Trophoblast cell (in vitro differentiated cells and primary cell): ENCODE results near the gene CHMP4A.
"Not testable (repeated sequence)": the region's sequence is repeated elsewhere in the genome, so short reads cannot be mapped to it uniquely, and the experiment has no call there.

Experiments
- DNase-seq, 2 donors: peaks; one replicate each; pipeline ENCODE4 v3.0.0-alpha.2; 2016
- H2AFZ ChIP-seq: 2 replicates; pipeline ENCODE4 v1.6.1; 2013; ENCODE audit warnings: low read length, moderate library complexity, mild to moderate bottlenecking; ENCODE audit not compliant: insufficient read depth, poor library complexity
- H2AK5ac ChIP-seq: 2 replicates; pipeline ENCODE4 v1.6.1; 2013; ENCODE audit warnings: mild to moderate bottlenecking, low read length
- H2BK120ac ChIP-seq: 2 replicates; pipeline ENCODE4 v1.6.1; 2013; ENCODE audit warnings: low read length, mild to moderate bottlenecking, moderate library complexity; ENCODE audit not compliant: insufficient read depth, poor library complexity
- H2BK12ac ChIP-seq: 2 replicates; pipeline ENCODE4 v1.6.1; 2013; ENCODE audit warnings: mild to moderate bottlenecking, low read length, moderate library complexity
- H2BK5ac ChIP-seq: 2 replicates; pipeline ENCODE4 v1.6.1; 2013; ENCODE audit warnings: low read length, low read depth, moderate library complexity, mild to moderate bottlenecking; ENCODE audit not compliant: poor library complexity
- H3K14ac ChIP-seq: 2 replicates; pipeline ENCODE4 v1.6.1; 2013; ENCODE audit warnings: mild to moderate bottlenecking, low read length
- H3K18ac ChIP-seq: 2 replicates; pipeline ENCODE4 v1.6.1; 2013; ENCODE audit warnings: mild to moderate bottlenecking, low read length
- H3K23ac ChIP-seq: 2 replicates; pipeline ENCODE4 v1.6.1; 2013; ENCODE audit warnings: low read length
- H3K27ac ChIP-seq: 2 replicates; pipeline ENCODE4 v1.5.1; 2013; ENCODE audit warnings: low read depth, mild to moderate bottlenecking, inconsistent platforms, low read length, moderate library complexity
- H3K27me3 ChIP-seq: 2 replicates; pipeline ENCODE4 v1.6.1; 2013; ENCODE audit warnings: inconsistent platforms, mild to moderate bottlenecking, low read length, moderate library complexity; ENCODE audit not compliant: insufficient read depth
- H3K36me3 ChIP-seq, 2 experiments: 1 replicate in 1 of 2; 2 replicates in 1 of 2; pipeline ENCODE4 v1.6.1; 2013; ENCODE audit warnings: low read length in 2 of 2, mild to moderate bottlenecking in 2 of 2, moderate library complexity in 1 of 2; ENCODE audit not compliant: insufficient read depth in 2 of 2, control insufficient read depth in 1 of 2
- H3K4ac ChIP-seq: 2 replicates; pipeline ENCODE4 v1.6.1; 2013; ENCODE audit warnings: low read depth, mild to moderate bottlenecking, low read length, moderate library complexity
- H3K4me1 ChIP-seq, 2 experiments: 1 replicate in 1 of 2; 2 replicates in 1 of 2; pipeline ENCODE4 v1.6.1; 2013; ENCODE audit warnings: low read length in 2 of 2, mild to moderate bottlenecking in 2 of 2, moderate library complexity in 1 of 2; ENCODE audit not compliant: insufficient read depth in 2 of 2, control insufficient read depth in 1 of 2
- H3K4me2 ChIP-seq: 2 replicates; pipeline ENCODE4 v1.6.1; 2013; ENCODE audit warnings: inconsistent platforms, mild to moderate bottlenecking, low read length, moderate library complexity
- H3K4me3 ChIP-seq: 2 replicates; pipeline ENCODE4 v1.5.1; 2013; ENCODE audit warnings: mild to moderate bottlenecking, low read depth, low read length, inconsistent platforms
- H3K79me1 ChIP-seq: one replicate; pipeline ENCODE4 v1.6.1; 2013; ENCODE audit warnings: low read length
- H3K79me2 ChIP-seq: 2 replicates; pipeline ENCODE4 v1.6.1; 2013; ENCODE audit warnings: low read length, mild to moderate bottlenecking; ENCODE audit not compliant: control insufficient read depth, insufficient read depth, poor library complexity
- H3K9ac ChIP-seq: 2 replicates; pipeline ENCODE4 v1.6.1; 2013; ENCODE audit warnings: mild to moderate bottlenecking, low read length
- H3K9me3 ChIP-seq: 2 replicates; pipeline ENCODE4 v1.6.1; 2013; ENCODE audit warnings: low read depth, mild to moderate bottlenecking, control low read depth, inconsistent platforms, low read length; ENCODE audit not compliant: insufficient read depth
- H4K12ac ChIP-seq: 2 replicates; pipeline ENCODE4 v1.6.1; 2013; ENCODE audit warnings: low read depth, mild to moderate bottlenecking, low read length, moderate library complexity
- H4K8ac ChIP-seq: 2 replicates; pipeline ENCODE4 v1.6.1; 2013; ENCODE audit warnings: low read depth, mild to moderate bottlenecking, low read length, moderate library complexity
- H4K91ac ChIP-seq: one replicate; pipeline ENCODE4 v1.6.1; 2013; ENCODE audit warnings: low read depth, mild to moderate bottlenecking, low read length, moderate library complexity
- WGBS: extraction: QIAGEN DNeasy Blood & Tissue Kit; methylation state at CpG from one replicate; pipeline ENCODE4 v1.1.7; 2013; ENCODE audit warnings: missing lambda C conversion rate; ENCODE audit not compliant: insufficient read length, insufficient coverage; ENCODE audit errors: extremely low coverage; 5-methylcytosine and 5-hydroxymethylcytosine counted together

The CHMP4A gene

DNA sequence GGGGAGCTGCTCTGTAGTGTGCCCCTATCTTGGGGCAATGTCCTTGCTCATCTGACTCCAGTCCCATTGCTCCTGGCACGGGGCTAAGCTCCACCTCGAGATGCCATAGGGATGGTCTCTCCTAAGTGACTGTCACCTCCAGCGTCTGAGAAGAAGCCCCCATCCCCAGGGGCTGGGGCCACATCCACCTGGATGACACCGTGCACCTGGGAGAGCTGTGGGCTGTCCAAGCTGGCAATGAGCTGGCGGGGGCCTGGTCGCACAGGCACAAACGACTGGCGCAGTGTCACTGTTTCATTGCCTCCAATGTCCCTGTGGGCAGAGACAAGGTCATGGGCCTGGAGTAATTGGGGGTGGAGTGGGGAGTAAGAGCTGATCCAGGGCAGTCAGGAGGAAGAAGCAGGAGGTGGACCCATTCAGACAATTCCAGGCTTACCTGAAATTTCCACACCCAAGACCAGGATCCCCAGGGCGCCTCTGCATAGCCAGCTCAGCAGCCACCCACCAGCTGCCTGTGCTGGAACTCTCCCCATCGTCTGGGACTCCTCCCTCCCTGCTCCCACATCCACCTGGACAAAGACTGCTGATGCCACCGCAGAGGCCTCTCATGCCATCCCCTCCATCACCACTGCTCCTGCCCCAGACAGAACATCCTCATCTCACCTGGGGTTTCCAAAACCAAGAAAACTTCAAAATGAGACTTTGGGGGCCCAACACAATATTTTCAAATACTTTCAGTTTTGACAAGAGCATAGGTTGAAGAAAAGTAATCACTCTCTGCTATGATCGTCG, 36.1 kb upstream of the CHMP4A start:
- Histone ChIP-seq H4K12ac (no peak overlapping the region), H3K4me3 (no peak overlapping the region), H3K79me1 (peaks cover 3% of the 10 kb centered on the region), H4K91ac (no peak overlapping the region), H3K4me2 (no peak overlapping the region), H3K4ac (no peak overlapping the region), H3K23ac (no peak overlapping the region), H4K8ac (no peak overlapping the region), H2BK5ac (no peak overlapping the region), H3K18ac (no peak overlapping the region), H3K14ac (no peak overlapping the region), H3K4me1 (peaks cover 3 to 4% of the 10 kb centered on the region in 2 experiments), H2AFZ (no peak overlapping the region), H3K36me3 (peaks cover 33 to 40% of the 10 kb centered on the region in 2 experiments), H3K27ac (no peak overlapping the region), H2BK120ac (no peak overlapping the region), H3K27me3 (no peaks in the 10 kb centered on the region), H3K9me3 (no peaks in the 10 kb centered on the region), H3K79me2 (no peaks in the 10 kb centered on the region), H2BK12ac (no peak overlapping the region), H3K9ac (no peak overlapping the region), H2AK5ac (no peak overlapping the region)
- no CpG with 5 or more reads among the region's 13 CpGs for WGBS
- no peak for DNase-seq

GRCh38 chr14:24247422-24247821, 34.1 kb upstream of the CHMP4A start:
- Histone ChIP-seq H3K9ac (no peak overlapping the region), H2AK5ac (no peak overlapping the region), H2BK120ac (no peak overlapping the region), H3K4ac (no peak overlapping the region), H3K14ac (no peak overlapping the region), H3K9me3 (no peaks in the 10 kb centered on the region), H3K79me1 (peaks cover 8% of the 10 kb centered on the region), H3K27ac (no peak overlapping the region), H4K12ac (no peak overlapping the region), H2AFZ (no peak overlapping the region), H2BK5ac (no peak overlapping the region), H3K4me1 (peaks cover 7 to 9% of the 10 kb centered on the region in 2 experiments), H3K79me2 (peaks cover 1% of the 10 kb centered on the region), H2BK12ac (no peak overlapping the region), H4K91ac (no peak overlapping the region), H4K8ac (no peak overlapping the region), H3K4me3 (no peak overlapping the region), H3K27me3 (no peaks in the 10 kb centered on the region), H3K36me3 (peaks cover 22 to 23% of the 10 kb centered on the region in 2 experiments), H3K18ac (no peak overlapping the region), H3K4me2 (no peak overlapping the region), H3K23ac (no peak overlapping the region)
- WGBS, result 100% methylated on average over 2 of the region's 7 CpGs
- DNase-seq, result no peak

DNA sequence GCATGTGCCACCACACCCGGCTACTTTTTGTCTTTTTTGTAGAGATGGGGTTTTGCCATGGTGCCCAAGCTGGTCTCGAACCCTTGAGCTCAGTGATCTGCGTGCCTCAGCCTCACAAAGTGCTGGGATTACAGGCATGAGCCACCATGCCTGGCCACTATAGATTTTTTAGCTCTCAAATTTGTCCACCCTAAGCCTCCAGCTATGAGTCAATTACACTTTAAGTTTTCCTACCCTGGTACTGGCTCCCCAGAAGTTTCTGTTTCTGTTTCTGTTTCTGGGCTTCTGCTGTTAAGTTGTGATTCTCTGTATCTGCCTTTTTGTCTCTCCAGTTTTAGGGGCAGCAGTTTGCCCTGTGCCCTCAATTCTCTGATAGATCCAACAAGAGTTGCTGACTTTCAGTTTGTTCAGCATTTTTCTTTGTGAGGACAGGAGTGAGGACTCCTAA, 33.5 kb upstream of the CHMP4A start:
- Histone ChIP-seq H3K9ac (no peak overlapping the region), H2AFZ (no peak overlapping the region), H3K4ac (no peak overlapping the region), H2BK12ac (no peak overlapping the region), H3K14ac (no peak overlapping the region), H2AK5ac (no peak overlapping the region), H3K23ac (no peak overlapping the region), H3K79me1 (peaks cover 10% of the 10 kb centered on the region), H3K4me1 (peaks cover 4 to 6% of the 10 kb centered on the region in 2 experiments), H3K79me2 (peaks cover 4% of the 10 kb centered on the region), H3K4me3 (no peak overlapping the region), H3K27ac (no peak overlapping the region), H2BK5ac (no peak overlapping the region), H3K36me3 (peaks cover 16 to 20% of the 10 kb centered on the region in 2 experiments), H4K8ac (no peak overlapping the region), H3K27me3 (no peaks in the 10 kb centered on the region), H3K9me3 (no peaks in the 10 kb centered on the region), H4K91ac (no peak overlapping the region), H3K18ac (no peak overlapping the region), H3K4me2 (no peak overlapping the region), H4K12ac (no peak overlapping the region), H2BK120ac (no peak overlapping the region)
- no CpG with 5 or more reads among the region's 3 CpGs for WGBS
- DNase-seq, result no peak

GRCh38 chr14:24245350-24245749, 32.1 kb upstream of the CHMP4A start:
- H3K36me3 ChIP-seq, result peaks cover 18 to 20% of the 10 kb centered on the region in 2 experiments
- not testable (repeated sequence) for H2BK120ac ChIP-seq, H3K27ac ChIP-seq, H2BK5ac ChIP-seq, H3K27me3 ChIP-seq, H3K9me3 ChIP-seq, H4K12ac ChIP-seq, H3K79me2 ChIP-seq, H3K14ac ChIP-seq, H2AK5ac ChIP-seq, H2AFZ ChIP-seq, H2BK12ac ChIP-seq, H3K4me3 ChIP-seq, H3K9ac ChIP-seq, H3K23ac ChIP-seq, H3K18ac ChIP-seq, H3K4me1 ChIP-seq, H3K4me2 ChIP-seq, DNase-seq, H4K91ac ChIP-seq, H4K8ac ChIP-seq, H3K4ac ChIP-seq
- peaks cover 10% of the 10 kb centered on the region for H3K79me1 ChIP-seq
- no CpG with 5 or more reads among the region's 11 CpGs for WGBS
